WERI-Rb-1 (cell line): ENCODE measurements around the gene RALY.

ENCODE experiments used
- DNase-seq: peaks from one replicate; pipeline ENCODE4 v3.0.0-alpha.2; 2020
- H3K27ac ChIP-seq: fragments of 250-450 bp; sonication (Bioruptor Pico); 2 replicates; pipeline ENCODE4 v1.5.1; 2020; ENCODE audit warnings: mild to moderate bottlenecking, moderate library complexity
- H3K27me3 ChIP-seq: fragments of 250-450 bp; sonication (Bioruptor Pico); 2 replicates; pipeline ENCODE4 v1.5.1; 2021; ENCODE audit warnings: mild to moderate bottlenecking, low read depth, moderate library complexity; ENCODE audit not compliant: insufficient read depth, severe bottlenecking
- H3K36me3 ChIP-seq: fragments of 250-450 bp; sonication (Bioruptor Pico); 2 replicates; pipeline ENCODE4 v1.5.1; 2020; ENCODE audit warnings: mild to moderate bottlenecking, moderate library complexity
- H3K4me3 ChIP-seq: 2 replicates; pipeline ENCODE4 v1.5.1; 2011; ENCODE audit warnings: low read depth, mild to moderate bottlenecking, control low read depth, low read length
- H3K9me3 ChIP-seq: fragments of 250-450 bp; sonication (Bioruptor Pico); 2 replicates; pipeline ENCODE4 v1.5.1; 2021; ENCODE audit warnings: mild to moderate bottlenecking, moderate library complexity; ENCODE audit not compliant: severe bottlenecking
- CTCF ChIP-seq: IDR thresholded peaks from 2 replicates; pipeline ENCODE4 v1.5.1; 2011; ENCODE audit warnings: low read depth, mild to moderate bottlenecking, control low read depth, inconsistent platforms, low read length

Gene RALY

GRCh38 chr20:33993576-33994221, at the start of gene RALY:
Gene RALY, plus strand, starts transcription at chr20:33993911. Its CDS starts 78,164 bp downstream, at chr20:34072075.
- Histone ChIP-seq H3K36me3 (peaks cover 23% of the 10 kb centered on the region), H3K4me3 (peak within 1 kb of the TSS; percentile 99), H3K9me3 (no peaks in the 10 kb centered on the region), H3K27ac (peak within 1 kb of the TSS; percentile 98), H3K27me3 (no peaks in the 10 kb centered on the region)
- no peak for TF ChIP-seq CTCF
- no peak for DNase-seq

- H3K36me3 ChIP-seq = no peaks in the 10 kb centered on the region
Measured at GRCh38 chr20:33944914-33945313, 48.8 kb upstream of the RALY start.

GRCh38 chr20:33945391-33946081, 48.2 kb upstream of the RALY start:
- Histone ChIP-seq H3K9me3 (peaks cover 2% of the 10 kb centered on the region), H3K4me3 (no peak overlapping the region), H3K36me3 (no peaks in the 10 kb centered on the region), H3K27ac (no peak overlapping the region), H3K27me3 (no peaks in the 10 kb centered on the region)
- TF ChIP-seq CTCF = no peak
- DNase-seq = no peak

More at GRCh38 chr20:33944914-33945313, 48.8 kb upstream of the RALY start:
- H3K27me3 ChIP-seq = no peaks in the 10 kb centered on the region
- no peak for TF ChIP-seq CTCF
- H3K27ac ChIP-seq = no peak overlapping the region
- DNase-seq = no peak
- peaks cover 2% of the 10 kb centered on the region for H3K9me3 ChIP-seq
- H3K4me3 ChIP-seq = no peak overlapping the region

- DNase-seq = peak; percentile 86
- H3K27ac ChIP-seq = no peak overlapping the region
- H3K4me3 ChIP-seq = no peak overlapping the region
- no peaks in the 10 kb centered on the region for H3K36me3 ChIP-seq
- H3K27me3 ChIP-seq = no peaks in the 10 kb centered on the region
- peak; percentile 94 for TF ChIP-seq CTCF
- H3K9me3 ChIP-seq = peaks cover 2% of the 10 kb centered on the region
Measured at GRCh38 chr20:33947709-33948295, 45.9 kb upstream of the RALY start.

GRCh38 chr20:33948480-33948879, 45.2 kb upstream of the RALY start:
- DNase-seq = no peak
- no peaks in the 10 kb centered on the region for H3K27me3 ChIP-seq
- H3K4me3 ChIP-seq = no peak overlapping the region
- no peak overlapping the region for H3K27ac ChIP-seq
- H3K9me3 ChIP-seq = peaks cover 2% of the 10 kb centered on the region
- no peak for TF ChIP-seq CTCF
- H3K36me3 ChIP-seq = no peaks in the 10 kb centered on the region
